ENCODE data around the gene TXNDC16.

GRCh38 chr14:52547526-52547925 is 4.8 kb downstream of the TXNDC16 start:
- TF ChIP-seq POLR2A (IDR thresholded peaks at IDR 0.05) (no peak), POLR2AphosphoS5 (IDR thresholded peaks at IDR 0.05) (no peak), CTCF (IDR thresholded peaks at IDR 0.05 in 8 of 11, conservative IDR thresholded peaks at IDR 0.05 in 3 of 11) (no peak)

All from spleen (tissue), 7 donors.